H1 (cell line): ENCODE measurements around the gene OTUD5. TPM values are rescaled to one million over a fixed set of nuclear protein-coding genes. Genes with fewer than 3 reads are reported as not detected.

Source experiments
- BACH1 ChIP-seq: IDR thresholded peaks from 2 replicates; pipeline ENCODE4 v1.6.1; 2012; ENCODE audit warnings: low read length, improper control_type of control experiment
- BCL11A ChIP-seq, 2 experiments: IDR thresholded peaks; one replicate each; pipeline ENCODE4 v1.6.1; 2011; ENCODE audit warnings: low read depth in 2 of 2, low read length in 2 of 2, mild to moderate bottlenecking in 2 of 2
- polyA plus RNA-seq, 7 experiments: library from polyadenylated mRNA; depleted of rRNA in 3 of 7; stranded (reverse) in 5 of 7; unstranded in 2 of 7; fragments of >200 nt in 5 of 7; fragments of 200-250 nt in 2 of 7; gene quantifications; 1 replicate in 5 of 7; 2 replicates in 1 of 7; 4 replicates in 1 of 7; pipeline versions ENCODE4 v1.2.1 to v1.2.3, GENCODE V29; 2011 to 2013; ENCODE audit warnings: missing spikeins in 2 of 7, mixed read lengths in 2 of 7
- total RNA-seq: library from RNA; stranded (reverse); fragmentation: NEBNext Ultra II Directional; extraction: Animal tissue kit (Norgen Biotek cat#: 25700); gene quantifications from 2 replicates; pipeline ENCODE4 v1.2.1, GENCODE V29; 2021
- TF ChIP-seq, protein P1 (sequence below): fragments of 300-600 bp; sonication (generic); IDR thresholded peaks from 2 replicates; pipeline ENCODE4 v1.7.1; 2012; ENCODE audit warnings: low read length, moderate library complexity, mild to moderate bottlenecking, inconsistent platforms; ENCODE audit not compliant: insufficient replicate concordance

OTUD5 gene
- total and polyA plus RNA-seq, 2 of the 8 experiments (the other 6 are each of a cell fraction or from before 2014, with no cell fraction given), result 46.3 to 53.5 TPM

DNA sequence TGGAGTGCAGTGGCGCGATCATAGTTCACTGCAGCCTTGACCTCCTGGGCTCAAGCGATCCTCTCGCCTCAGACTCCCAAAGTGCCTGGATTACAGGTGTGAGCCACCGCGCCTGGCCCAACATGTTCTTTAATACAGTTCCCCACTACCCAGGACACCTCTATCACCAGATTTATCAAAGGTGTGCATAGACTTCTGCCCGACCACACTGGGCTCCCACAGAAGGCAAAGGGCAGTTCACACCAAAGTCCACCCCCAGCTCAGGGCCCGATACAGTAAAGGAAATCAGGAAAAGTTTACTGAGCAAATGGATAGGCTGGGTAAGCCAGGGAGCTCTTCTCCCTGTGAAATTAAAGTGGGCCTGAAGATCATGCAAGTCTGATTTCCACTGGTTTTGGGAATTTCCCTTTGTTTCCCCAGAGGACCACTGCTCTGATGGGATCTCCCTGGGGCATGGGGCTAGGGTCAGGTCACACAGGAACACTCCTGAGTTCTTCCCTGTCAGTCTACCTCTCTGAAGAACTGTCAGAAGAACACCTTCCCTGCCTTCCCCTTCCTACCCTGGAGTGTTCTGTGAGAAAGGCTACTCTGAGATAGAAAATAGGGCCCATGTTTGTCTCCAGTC, 20.9 kb downstream of the OTUD5 start (continued):
- no peak for TF ChIP-seq BACH1
- TF ChIP-seq, protein P1, sequence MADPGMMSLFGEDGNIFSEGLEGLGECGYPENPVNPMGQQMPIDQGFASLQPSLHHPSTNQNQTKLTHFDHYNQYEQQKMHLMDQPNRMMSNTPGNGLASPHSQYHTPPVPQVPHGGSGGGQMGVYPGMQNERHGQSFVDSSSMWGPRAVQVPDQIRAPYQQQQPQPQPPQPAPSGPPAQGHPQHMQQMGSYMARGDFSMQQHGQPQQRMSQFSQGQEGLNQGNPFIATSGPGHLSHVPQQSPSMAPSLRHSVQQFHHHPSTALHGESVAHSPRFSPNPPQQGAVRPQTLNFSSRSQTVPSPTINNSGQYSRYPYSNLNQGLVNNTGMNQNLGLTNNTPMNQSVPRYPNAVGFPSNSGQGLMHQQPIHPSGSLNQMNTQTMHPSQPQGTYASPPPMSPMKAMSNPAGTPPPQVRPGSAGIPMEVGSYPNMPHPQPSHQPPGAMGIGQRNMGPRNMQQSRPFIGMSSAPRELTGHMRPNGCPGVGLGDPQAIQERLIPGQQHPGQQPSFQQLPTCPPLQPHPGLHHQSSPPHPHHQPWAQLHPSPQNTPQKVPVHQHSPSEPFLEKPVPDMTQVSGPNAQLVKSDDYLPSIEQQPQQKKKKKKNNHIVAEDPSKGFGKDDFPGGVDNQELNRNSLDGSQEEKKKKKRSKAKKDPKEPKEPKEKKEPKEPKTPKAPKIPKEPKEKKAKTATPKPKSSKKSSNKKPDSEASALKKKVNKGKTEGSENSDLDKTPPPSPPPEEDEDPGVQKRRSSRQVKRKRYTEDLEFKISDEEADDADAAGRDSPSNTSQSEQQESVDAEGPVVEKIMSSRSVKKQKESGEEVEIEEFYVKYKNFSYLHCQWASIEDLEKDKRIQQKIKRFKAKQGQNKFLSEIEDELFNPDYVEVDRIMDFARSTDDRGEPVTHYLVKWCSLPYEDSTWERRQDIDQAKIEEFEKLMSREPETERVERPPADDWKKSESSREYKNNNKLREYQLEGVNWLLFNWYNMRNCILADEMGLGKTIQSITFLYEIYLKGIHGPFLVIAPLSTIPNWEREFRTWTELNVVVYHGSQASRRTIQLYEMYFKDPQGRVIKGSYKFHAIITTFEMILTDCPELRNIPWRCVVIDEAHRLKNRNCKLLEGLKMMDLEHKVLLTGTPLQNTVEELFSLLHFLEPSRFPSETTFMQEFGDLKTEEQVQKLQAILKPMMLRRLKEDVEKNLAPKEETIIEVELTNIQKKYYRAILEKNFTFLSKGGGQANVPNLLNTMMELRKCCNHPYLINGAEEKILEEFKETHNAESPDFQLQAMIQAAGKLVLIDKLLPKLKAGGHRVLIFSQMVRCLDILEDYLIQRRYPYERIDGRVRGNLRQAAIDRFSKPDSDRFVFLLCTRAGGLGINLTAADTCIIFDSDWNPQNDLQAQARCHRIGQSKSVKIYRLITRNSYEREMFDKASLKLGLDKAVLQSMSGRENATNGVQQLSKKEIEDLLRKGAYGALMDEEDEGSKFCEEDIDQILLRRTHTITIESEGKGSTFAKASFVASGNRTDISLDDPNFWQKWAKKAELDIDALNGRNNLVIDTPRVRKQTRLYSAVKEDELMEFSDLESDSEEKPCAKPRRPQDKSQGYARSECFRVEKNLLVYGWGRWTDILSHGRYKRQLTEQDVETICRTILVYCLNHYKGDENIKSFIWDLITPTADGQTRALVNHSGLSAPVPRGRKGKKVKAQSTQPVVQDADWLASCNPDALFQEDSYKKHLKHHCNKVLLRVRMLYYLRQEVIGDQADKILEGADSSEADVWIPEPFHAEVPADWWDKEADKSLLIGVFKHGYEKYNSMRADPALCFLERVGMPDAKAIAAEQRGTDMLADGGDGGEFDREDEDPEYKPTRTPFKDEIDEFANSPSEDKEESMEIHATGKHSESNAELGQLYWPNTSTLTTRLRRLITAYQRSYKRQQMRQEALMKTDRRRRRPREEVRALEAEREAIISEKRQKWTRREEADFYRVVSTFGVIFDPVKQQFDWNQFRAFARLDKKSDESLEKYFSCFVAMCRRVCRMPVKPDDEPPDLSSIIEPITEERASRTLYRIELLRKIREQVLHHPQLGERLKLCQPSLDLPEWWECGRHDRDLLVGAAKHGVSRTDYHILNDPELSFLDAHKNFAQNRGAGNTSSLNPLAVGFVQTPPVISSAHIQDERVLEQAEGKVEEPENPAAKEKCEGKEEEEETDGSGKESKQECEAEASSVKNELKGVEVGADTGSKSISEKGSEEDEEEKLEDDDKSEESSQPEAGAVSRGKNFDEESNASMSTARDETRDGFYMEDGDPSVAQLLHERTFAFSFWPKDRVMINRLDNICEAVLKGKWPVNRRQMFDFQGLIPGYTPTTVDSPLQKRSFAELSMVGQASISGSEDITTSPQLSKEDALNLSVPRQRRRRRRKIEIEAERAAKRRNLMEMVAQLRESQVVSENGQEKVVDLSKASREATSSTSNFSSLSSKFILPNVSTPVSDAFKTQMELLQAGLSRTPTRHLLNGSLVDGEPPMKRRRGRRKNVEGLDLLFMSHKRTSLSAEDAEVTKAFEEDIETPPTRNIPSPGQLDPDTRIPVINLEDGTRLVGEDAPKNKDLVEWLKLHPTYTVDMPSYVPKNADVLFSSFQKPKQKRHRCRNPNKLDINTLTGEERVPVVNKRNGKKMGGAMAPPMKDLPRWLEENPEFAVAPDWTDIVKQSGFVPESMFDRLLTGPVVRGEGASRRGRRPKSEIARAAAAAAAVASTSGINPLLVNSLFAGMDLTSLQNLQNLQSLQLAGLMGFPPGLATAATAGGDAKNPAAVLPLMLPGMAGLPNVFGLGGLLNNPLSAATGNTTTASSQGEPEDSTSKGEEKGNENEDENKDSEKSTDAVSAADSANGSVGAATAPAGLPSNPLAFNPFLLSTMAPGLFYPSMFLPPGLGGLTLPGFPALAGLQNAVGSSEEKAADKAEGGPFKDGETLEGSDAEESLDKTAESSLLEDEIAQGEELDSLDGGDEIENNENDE, result no peak
- no peak for TF ChIP-seq BCL11A (IDR thresholded peaks at IDR 0.05; ENCODE audit: low read depth in 2 of 2, low read length in 2 of 2)
